GM19239 (cell line): Measurements from ENCODE around the gene RPN2.
A peak's percentile ranks its signal among the peaks of the same experiment; 100 is the strongest.

Experiments used
- DNase-seq: peaks from one replicate; pipeline ENCODE4 v3.0.0; 2011; ENCODE audit warnings: low spot score; ENCODE audit not compliant: insufficient read length
- FAIRE-seq: peaks from 2 replicates; lab custom pipeline; 2011; peaks lifted over from hg19 to GRCh38; lab: Jason Lieb, UNC

RPN2 gene

DNA sequence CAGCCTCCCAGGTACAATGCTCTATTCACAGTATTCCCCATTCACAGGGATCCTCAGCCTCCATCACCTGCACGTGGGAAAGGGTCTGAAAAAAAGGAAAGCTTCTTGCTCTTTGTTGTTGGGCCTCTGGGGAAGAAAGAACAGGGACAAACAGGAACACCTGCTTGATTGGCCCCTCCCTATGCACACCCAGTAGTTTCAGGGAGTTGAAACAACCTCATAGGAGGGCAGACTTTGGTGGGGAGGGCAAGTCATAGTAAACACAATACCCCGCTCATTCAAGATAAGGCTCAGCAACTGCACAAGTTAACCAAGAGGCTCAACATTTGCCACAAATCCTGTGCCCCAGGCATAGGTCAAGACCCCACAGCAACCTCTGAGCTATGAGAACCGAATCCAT lies 80.7 kb downstream of the RPN2 start:
- FAIRE-seq (no peak), DNase-seq (no peak)

DNA sequence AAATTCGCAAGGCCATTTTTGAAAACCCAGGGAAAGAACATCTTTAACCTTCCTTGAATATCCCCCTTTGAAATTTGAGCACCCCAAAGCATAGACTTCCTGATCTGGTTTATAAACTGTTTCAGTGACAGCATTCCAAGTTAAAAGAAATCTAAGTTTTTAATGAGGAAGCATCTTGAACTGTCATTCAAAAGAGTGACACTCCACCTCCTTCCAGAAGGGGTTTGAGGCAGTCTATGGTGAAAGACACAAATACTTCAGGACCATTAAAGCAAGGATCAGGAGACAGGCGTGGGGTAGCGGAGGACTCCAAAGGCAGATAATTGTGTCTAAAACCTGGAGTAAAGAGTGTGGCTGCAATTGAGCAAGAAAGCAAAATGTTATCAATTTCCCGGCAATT lies 81.8 kb downstream of the RPN2 start:
- no peak for DNase-seq
- no peak for FAIRE-seq

DNA sequence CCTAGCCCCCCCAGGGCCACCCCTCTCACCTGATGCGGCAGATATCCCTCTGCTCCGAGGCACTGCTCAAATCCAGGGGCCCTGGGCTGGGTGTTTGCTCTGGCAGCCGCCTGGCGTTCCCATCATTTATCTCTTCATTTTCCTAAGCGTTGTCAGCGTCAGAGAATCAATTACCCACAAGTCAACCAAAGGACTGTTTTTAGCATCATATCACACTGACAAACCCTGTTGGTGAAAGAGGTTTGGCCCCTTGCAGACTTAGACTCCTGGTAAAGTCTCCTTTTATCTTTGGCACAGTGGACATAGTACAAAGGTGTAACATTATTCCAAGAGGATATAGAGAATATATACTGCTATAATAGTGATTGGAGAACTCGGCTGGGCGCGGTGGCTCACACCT lies 82.6 kb downstream of the RPN2 start, which contains the start of gene GHRH:
TSS of gene GHRH (minus strand) at position 101 of the 400 bp plus-strand sequence. CDS start 4,925 bp downstream, outside the sequence.
- no peak for FAIRE-seq
- DNase-seq: no peak

DNA sequence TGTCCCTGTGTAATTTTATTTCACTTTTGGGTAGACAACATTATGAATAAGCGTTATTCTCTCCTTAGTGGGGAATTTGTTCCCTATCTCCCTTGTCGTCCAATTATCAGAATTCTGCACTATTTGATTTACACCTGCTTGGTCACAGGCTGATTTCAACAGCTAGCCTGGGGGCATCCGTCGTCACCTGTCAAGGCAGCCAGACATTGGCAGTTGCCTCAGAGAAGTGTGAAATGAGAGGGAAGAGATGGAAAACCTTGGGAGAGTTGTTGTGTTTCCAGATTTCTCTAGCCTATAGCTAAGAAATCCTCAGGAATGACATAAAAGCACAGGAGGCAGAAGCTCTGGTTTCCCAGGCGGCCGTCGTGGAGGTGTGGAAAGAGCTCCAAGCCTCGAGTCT lies 83.4 kb downstream of the RPN2 start:
- no peak for DNase-seq

DNA sequence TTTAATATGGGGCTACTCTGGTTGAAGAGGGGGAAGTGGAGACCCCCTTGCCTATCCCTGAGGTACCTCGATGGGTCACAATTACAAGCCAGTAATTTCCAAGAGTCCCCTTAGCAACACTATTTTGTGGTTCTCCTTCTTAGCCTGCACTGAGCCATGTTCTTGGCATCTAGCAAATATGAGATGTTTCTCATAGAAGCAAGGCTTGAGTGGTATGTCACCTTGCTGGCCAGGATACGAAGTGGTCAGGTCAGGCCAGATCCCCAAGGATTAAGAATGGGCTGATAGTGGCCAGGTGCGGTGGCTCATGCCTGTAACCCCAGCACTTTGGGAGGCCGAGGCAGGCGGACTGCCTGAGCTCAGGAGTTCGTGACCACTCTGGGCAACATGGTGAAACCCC lies 84.6 kb downstream of the RPN2 start:
- FAIRE-seq: no peak
- DNase-seq: no peak

More for the DNA sequence above, 83.4 kb downstream of the RPN2 start:
- no peak for FAIRE-seq

DNA sequence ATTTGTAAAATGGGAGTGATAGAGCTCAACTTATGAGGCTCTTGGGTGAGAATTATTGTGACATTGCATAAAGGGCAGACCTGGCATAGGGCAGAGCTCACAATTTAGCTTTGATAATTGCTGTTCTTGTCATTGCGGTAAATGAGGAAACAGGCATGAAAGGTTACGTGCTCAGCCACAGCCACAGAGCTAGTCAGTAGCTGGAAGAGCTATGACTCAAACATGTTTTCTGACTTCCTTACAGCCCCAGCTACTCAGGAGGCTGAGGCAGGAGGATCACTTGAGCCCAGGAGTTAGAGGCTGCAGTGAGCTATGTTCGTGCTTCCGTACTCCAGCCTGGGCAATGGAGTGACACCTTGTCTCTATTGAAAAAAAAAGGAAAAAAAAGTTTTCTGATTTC lies 86.0 kb downstream of the RPN2 start:
- DNase-seq: no peak
- no peak for FAIRE-seq

DNA sequence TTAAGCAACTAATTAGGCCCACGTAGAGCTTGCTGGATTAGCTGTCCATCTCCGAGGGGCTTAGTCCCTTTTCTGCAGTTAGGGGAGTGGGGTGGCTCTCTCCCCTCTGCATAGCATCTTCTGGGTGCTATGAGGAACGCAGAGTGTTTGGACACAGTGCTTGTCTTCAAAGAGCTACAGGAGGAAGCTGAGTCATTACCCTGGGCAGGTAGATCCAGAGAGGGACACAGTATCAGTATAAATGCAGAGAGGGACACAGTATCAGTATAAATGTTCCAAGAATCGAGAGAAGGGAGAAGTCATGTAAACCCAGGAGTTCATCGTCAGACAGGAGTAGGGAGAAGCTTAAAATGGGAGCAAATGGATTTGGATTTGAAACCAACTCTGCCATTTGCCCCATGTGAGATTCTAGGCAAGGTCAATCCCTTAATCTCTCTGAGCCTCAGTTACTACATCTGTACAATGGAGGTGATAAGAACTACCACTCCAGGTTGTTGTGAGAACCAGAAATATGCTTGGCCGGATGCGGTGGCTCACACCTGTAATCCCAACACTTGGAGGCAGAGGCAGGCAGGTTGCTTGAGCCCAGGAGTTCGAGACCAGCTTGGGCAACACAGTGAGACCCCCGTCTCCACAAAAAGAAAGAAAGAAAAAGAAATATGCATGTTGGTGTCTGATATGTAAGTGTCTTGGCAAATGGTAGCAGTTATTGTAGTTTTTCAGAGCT lies 88.0 kb downstream of the RPN2 start:
- FAIRE-seq (no peak), DNase-seq (no peak)

DNA sequence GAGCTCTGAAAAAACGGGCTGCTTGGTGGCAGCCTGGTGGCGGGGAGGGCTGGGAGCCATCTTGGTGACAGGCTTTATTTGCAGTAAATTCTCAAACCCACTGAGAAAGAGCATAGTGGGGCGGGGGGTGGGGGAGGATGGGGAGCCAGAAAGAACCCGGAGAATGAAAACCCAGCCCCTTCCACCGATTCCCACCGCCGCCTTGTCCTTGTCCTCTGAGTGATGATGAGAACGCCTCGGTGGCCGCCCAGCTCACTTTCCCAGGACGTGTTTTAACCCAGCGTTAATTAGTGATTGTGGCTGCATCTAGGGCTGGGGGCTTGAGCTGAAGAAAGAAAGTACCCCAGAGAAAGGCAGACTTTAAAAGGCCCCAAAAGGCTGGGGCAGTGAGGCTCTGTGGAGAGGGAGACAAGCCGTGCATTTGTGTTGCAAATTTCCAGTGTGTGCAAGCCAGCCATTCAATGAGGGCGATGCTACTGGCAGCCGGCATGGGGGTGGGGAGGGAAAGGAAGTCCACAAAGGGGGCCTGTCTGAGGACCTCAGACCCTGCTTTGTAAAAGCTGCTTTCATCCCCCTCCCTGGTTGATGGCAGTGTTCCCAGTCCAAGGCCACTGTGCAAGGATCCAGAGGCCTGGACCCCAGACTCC lies 88.7 kb downstream of the RPN2 start:
- DNase-seq (no peak), FAIRE-seq (no peak)

DNA sequence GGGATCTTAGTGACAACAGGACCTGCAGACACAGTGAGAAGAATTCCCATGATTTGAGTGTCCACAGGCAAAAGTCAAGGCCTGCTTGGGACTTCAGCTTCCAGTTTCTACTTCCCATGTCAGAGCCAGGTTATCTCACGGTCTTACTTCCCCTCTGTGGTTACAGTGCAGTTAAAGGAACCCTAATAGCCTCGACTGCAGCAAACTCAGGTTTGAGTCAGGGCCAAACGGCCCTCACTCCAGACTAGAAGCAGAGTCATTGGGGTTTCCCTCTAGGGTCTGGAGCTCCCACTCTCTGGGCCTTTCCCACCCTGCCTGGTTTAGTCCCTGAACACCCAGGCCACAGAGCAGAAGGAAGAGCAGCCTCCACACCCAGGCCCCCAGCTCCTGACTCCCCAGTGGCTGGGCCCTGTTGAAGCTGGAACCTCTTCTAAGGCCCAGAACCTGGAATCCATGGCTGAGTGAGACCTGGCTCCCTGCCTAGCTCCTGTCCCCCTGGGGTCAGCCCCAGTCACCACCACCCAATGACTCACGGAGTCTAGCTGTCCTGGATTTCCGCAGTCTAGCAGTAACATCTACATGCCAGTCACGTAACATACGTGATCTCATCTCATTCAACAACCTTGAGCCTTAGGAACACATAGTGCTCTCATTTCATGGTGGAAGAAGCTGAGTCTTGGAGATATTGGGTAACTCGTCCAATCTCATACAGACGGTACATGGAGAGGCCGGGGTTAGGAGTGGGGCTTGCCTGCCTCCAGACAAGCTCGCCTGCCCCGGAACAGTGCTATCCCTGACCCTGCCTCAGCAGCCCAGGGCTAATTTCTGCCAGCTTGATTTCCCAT lies 91.7 kb downstream of the RPN2 start:
- FAIRE-seq (peak; percentile 84), DNase-seq (peak; percentile 28)

DNA sequence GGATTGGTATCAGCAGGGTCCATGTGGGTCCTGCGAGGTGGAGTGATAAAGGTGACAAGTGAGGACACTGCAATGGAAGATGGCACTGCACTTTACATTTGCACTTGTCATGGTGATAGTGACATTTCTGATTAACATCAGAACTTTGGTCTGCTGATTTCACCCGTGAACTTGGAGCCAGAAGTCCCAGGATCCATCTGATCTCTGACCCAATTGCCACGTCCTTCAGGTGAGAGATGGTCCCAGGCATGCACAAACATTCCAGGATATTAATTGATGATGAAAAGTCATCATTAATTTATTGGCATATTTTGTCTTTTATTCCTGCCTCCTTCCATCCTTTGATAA lies 92.3 kb downstream of the RPN2 start:
- FAIRE-seq: no peak

DNA sequence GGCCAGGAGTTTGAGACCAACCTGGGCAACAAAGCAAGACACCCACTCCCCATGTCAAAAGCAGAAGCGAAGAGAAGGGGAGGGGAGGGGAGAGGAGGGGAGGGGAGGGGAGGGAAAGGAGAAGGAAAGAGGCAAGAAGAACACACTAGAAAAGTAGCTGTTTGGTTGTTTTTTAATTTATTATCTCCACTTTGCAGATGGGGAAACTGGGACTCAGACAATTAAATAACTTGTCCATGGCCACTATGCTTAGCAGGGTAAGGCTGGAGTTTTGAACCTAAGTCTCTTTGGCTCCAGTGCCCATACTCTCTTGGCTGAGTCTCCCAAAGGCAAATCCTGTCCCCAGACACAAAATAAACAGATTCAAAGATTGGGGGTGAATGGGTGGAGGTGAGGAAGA lies 94.9 kb downstream of the RPN2 start:
- DNase-seq (no peak), FAIRE-seq (no peak)

More for the DNA sequence above, 92.3 kb downstream of the RPN2 start:
- DNase-seq: no peak

DNA sequence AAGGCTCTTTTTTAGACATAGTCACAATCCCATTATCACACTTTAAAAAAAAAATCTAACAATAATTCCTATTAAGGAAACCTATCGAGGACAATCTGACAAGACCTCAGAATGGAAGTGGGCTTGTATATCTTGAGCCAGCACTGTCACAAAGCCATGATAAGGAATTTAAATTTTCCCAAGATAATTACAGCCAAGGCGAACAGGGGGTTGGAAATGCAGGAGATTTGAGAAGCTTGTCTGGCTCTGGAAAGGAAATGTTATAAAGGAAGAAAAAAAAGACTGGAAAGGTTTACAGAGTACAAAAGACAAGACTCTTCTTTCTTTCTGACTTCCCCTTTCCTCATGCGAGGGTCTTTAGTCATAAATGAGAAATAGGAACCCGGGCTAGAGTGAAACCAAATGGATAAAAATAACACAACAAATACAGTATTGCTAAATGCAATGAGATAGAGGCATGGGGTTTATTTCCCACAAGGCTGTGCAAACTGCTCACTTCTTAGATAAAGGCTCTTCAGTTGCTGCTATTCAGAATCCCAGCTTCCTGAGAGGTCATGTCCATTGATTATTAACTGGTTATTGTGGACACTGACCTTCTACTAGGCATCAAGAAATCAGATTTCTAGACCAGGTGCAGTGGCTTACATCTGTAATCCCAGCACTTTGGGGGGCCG lies 95.9 kb downstream of the RPN2 start:
- DNase-seq (no peak), FAIRE-seq (no peak)

DNA sequence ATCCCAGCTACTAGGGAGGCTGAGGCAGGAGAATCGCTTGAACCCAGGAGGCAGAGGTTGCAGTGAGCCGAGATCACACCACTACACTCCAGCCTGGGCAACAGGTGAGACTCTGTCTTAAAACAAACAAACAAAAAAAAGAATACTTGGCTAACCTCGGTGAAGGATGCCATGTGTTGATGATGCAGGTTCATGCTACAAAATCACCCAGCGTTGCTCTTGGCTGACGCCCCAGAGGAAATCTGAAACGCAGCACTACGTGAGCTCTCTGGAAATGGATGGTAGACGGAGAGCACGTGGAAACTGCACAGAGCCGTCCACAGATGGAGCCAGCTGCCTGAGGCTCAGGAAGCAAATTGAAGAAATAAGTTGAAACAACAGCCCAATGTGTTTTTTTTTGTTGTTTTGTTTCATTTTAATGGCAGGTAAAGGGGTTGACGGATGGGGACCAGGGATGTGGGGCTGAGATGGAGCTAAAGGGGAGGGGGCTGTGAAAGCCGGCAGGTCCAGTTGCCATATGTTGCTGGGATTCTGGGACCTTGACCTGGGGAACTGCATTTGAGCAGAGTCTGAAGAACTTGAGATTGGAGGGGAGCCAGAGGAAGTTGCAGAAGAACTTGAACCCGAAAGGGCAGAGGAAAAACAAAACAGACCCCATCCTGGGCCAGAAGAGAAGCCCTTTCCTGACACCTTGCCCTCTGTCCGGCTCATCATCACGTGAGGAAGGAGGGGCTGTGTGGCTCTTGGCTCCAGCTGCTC lies 97.5 kb downstream of the RPN2 start:
- DNase-seq (peak; percentile 61), FAIRE-seq (peak; percentile 97)

DNA sequence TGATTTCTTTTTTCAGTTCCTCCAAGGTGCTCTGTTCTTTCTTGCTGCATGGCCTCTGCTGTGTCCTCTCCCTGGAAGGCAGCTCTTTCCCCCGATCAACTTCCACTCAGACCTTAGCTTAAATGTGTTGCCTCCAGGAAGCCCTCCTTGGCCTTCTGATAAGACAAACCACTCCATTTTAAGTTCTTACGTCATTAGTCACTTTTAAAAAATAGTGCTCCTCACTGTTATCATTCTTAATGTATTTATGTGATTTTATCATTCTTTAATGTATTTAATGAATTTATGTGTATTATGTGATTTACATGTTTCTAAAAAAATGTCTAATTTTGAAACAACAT lies 98.1 kb downstream of the RPN2 start:
- FAIRE-seq (no peak), DNase-seq (no peak)

DNA sequence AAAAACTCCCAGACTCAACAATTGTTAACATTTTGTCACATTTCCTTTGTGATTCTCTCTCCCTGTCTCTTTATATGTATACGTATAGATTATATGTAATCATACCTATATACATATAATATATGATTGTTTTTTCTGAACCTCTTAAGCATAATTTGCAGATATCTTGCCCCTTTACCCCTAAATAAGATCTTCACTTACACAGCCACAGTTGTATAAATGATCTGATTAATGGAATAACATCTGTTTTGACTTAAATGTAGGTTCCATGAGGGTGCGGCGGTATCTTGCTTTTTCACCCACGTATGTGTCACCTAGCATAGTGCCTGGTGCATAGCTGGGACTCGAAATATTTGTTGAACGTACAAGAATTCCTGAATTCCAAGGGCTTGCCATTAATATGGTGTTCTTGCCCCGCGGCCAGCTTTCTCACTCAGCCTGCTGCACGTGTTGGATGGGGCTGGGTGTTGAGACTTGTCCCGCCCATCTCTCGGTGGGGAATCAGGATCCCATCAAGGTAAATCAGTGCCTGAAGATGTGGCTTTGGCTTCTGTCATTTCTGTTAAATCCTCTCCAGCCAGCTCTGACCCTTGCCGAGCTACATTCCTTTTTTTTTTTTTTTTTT lies 99.9 kb downstream of the RPN2 start:
- DNase-seq (no peak), FAIRE-seq (no peak)

DNA sequence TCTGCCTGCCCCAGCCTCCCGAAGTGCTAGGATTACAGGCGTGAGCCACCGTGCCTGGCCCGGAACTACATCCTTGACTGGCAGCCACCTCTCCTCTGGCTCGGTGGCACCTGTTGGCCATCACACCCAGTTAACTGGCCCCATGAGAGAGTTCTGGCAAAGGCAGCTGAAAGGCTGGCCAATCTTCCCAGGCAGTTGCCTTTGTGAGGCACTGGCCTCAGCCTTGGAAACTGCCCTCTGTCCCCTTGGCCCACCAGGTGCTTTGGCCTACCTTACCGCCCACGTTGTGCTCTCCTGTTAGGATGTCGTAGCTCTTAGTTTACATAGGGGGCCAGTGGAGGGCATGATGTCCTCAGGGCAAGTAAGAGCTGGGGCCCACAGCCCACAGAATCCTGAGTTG lies 100.7 kb downstream of the RPN2 start:
- DNase-seq (no peak), FAIRE-seq (no peak)

DNA sequence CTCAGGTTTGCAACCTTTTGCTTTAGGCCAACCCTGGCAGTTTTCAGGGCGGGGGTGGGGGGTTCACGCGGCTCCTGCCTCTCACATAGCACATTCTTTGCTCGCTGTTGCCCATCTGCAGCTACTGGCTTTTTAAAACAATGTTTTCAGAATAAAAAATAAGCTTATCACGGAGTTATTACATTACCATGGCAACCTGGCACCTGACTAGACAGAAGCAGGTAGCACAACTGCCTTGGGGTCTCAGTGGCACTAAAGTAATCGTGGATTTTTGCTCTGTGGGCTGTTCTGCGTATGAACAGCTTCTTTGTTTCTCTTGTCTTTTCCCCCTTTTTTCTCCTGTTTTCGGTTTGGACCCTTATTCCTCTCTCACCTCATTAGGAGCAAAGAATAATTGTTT lies 101.3 kb downstream of the RPN2 start:
- FAIRE-seq: no peak
- no peak for DNase-seq

DNA sequence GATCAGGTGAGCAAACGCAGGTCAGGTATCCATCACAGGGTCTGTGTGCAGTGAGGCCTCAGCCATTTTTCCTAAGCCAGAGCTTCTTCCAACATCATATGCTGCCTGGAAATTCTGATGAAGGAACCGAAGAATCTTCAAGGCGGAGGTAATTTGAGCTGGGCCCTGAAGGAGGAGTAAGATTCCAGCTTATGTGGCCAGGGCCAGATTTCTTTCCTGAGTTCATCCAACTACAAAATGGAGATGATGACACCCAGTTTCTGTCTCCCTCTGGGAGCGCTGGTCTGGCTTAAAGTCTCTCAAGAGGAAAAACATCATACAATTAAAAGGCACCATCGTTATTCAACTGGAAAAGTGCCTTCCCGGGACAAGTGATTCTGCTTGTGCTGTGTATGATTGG lies 103.4 kb downstream of the RPN2 start:
- DNase-seq: no peak
- FAIRE-seq: no peak

DNA sequence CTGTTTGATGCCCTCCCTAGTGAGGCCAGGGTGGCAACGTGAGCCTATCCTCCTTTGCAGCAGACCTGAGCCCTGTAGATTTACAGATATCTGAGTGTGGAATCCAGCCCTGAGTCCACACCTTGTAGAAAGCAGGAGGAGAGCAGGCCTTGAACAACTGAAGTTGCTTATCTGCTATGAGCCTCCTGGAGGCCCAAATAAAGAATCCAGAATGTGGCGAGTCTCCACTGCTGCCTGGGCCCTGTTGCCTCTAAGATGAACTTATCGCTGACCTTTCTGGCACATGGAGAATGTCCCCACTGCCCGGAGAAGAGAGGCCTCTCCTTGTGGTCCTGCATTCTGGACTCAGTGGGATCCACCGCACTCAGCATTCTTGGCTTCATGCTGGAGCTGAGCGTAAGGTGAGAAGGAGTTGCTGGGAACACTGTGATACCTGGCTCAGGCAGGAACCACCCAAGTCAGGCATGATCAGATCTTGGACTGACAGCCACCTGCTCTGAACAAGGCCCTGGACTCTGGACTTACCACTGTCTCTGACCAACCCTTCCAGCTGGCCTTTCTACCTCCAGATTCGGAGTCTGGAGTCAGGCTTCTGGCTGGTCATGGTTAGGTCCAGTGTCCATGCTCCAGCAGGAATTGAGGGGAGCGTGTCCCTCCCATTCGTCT lies 104.5 kb downstream of the RPN2 start:
- FAIRE-seq: no peak
- no peak for DNase-seq
